HG02981 (cell line): Measurements from ENCODE around the gene PCDHA5.
"Not testable (repeated sequence)": the region's sequence is repeated elsewhere in the genome, so short reads cannot be mapped to it uniquely, and the experiment has no call there.

Source experiments
- ATAC-seq: cut with Tn5 transposase; IDR thresholded peaks from one replicate; pipeline ENCODE4 v1.9.1; 2021; ENCODE audit warnings: mild to moderate bottlenecking, moderate library complexity; ENCODE audit not compliant: unreplicated experiment

Gene PCDHA5

GRCh38 chr5:140822969-140823368 is 1.6 kb downstream of the PCDHA5 start:
- ATAC-seq: not testable (repeated sequence)

- ATAC-seq: no peak
These were observed 2.1 kb downstream of the PCDHA5 start for GRCh38 chr5:140823475-140823874.

- ATAC-seq: no peak
These were observed 6.4 kb downstream of the PCDHA5 start, which contains the start of gene PCDHA6 for GRCh38 chr5:140827704-140828361. Gene PCDHA6, plus strand, starts transcription at chr5:140827960. Its CDS starts 132 bp downstream, at chr5:140828092.

GRCh38 chr5:140828362-140828737 is 6.9 kb downstream of the PCDHA5 start:
- no peak for ATAC-seq

GRCh38 chr5:140829511-140830501 is 8.4 kb downstream of the PCDHA5 start:
- not testable (repeated sequence) for ATAC-seq

GRCh38 chr5:140833993-140834392 is 12.6 kb downstream of the PCDHA5 start, which contains the start of gene PCDHA7:
Gene PCDHA7, plus strand, starts transcription at chr5:140834269. Its CDS starts 115 bp downstream, at chr5:140834384.
- ATAC-seq: no peak

GRCh38 chr5:140834439-140835008 is 13.1 kb downstream of the PCDHA5 start:
- ATAC-seq: not testable (repeated sequence)

GRCh38 chr5:140835622-140836510 is 14.5 kb downstream of the PCDHA5 start:
- no peak for ATAC-seq

GRCh38 chr5:140840978-140841962 is 19.9 kb downstream of the PCDHA5 start, which contains the start of gene PCDHA8:
Gene PCDHA8, plus strand, starts transcription at chr5:140841187. Its CDS starts 135 bp downstream, at chr5:140841322.
- ATAC-seq: no peak

- no peak for ATAC-seq
These were observed 21.7 kb downstream of the PCDHA5 start for GRCh38 chr5:140842798-140843733.

GRCh38 chr5:140848139-140849102 is 27.0 kb downstream of the PCDHA5 start, which contains the start of gene PCDHA9:
Gene PCDHA9, plus strand, starts transcription at chr5:140848382. Its CDS starts 114 bp downstream, at chr5:140848496.
- ATAC-seq: not testable (repeated sequence)

- ATAC-seq: not testable (repeated sequence)
These were observed 28.6 kb downstream of the PCDHA5 start for GRCh38 chr5:140849831-140850634.

GRCh38 chr5:140855772-140856674 is 34.6 kb downstream of the PCDHA5 start, which contains the start of gene PCDHA10:
Gene PCDHA10, plus strand, starts transcription at chr5:140855897. Its CDS starts 152 bp downstream, at chr5:140856049.
- no peak for ATAC-seq

GRCh38 chr5:140857177-140857986 is 36.0 kb downstream of the PCDHA5 start:
- no peak for ATAC-seq
